Karpas-422 (cell line): ENCODE results near the gene CSRP2. TPM values are rescaled to one million over a fixed set of nuclear protein-coding genes. Genes with fewer than 3 reads are reported as not detected.

Experiments
- DNase-seq: peaks from one replicate; pipeline ENCODE4 v3.0.0-alpha.2; 2015
- H2AFZ ChIP-seq: fragments of 200-600 bp; sonication (generic); 2 replicates; pipeline ENCODE4 v1.6.1; 2014; ENCODE audit warnings: antibody characterized with exemption, low read length, mixed read lengths
- H3K27ac ChIP-seq: fragments of 200-600 bp; sonication (generic); 2 replicates; pipeline ENCODE4 v1.5.1; 2014; ENCODE audit warnings: mild to moderate bottlenecking, low read length, moderate library complexity
- H3K27me3 ChIP-seq: fragments of 200-600 bp; sonication (generic); 2 replicates; pipeline ENCODE4 v1.6.1; 2014; ENCODE audit warnings: low read length, mixed read lengths
- H3K36me3 ChIP-seq: fragments of 200-600 bp; sonication (generic); 2 replicates; pipeline ENCODE4 v1.6.1; 2014; ENCODE audit warnings: low read length, mixed read lengths; ENCODE audit not compliant: insufficient read depth
- H3K4me1 ChIP-seq: fragments of 200-600 bp; sonication (generic); 2 replicates; pipeline ENCODE4 v1.6.1; 2014; ENCODE audit warnings: mild to moderate bottlenecking, low read length, mixed read lengths
- H3K4me2 ChIP-seq: fragments of 200-600 bp; sonication (generic); 2 replicates; pipeline ENCODE4 v1.6.1; 2014; ENCODE audit warnings: low read length, low read depth, mild to moderate bottlenecking; ENCODE audit not compliant: poor library complexity, severe bottlenecking
- H3K4me3 ChIP-seq: fragments of 200-600 bp; sonication (generic); 2 replicates; pipeline ENCODE4 v1.5.1; 2014; ENCODE audit warnings: mild to moderate bottlenecking, antibody characterized with exemption, low read length, mixed read lengths
- H3K79me2 ChIP-seq: fragments of 200-600 bp; sonication (generic); 2 replicates; pipeline ENCODE4 v1.6.1; 2014; ENCODE audit warnings: mild to moderate bottlenecking, low read length, mixed read lengths
- H3K9ac ChIP-seq: fragments of 200-600 bp; sonication (generic); 2 replicates; pipeline ENCODE4 v1.6.0; 2014; ENCODE audit warnings: low read length
- H3K9me2 ChIP-seq: fragments of 200-600 bp; sonication (generic), shearing (Covaris generic); replicated peaks from 2 replicates; pipeline ENCODE4 v1.6.0; 2014; ENCODE audit warnings: mild to moderate bottlenecking, low read length, moderate library complexity; ENCODE audit not compliant: insufficient read depth
- H3K9me3 ChIP-seq: fragments of 300-700, 200-600 bp; sonication (generic); 2 replicates; pipeline ENCODE4 v1.6.1; 2014; ENCODE audit warnings: low read length, mixed read lengths
- H4K20me1 ChIP-seq: fragments of 200-600 bp; sonication (generic); 2 replicates; pipeline ENCODE4 v1.6.1; 2014; ENCODE audit warnings: mild to moderate bottlenecking, antibody characterized with exemption, low read length, low read depth; ENCODE audit not compliant: insufficient read depth
- total RNA-seq: library from RNA; depleted of rRNA; stranded (reverse); fragments of >200 nt; shearing (Covaris generic); gene quantifications from 2 replicates; pipeline ENCODE4 v1.2.3, GENCODE V29; 2014; ENCODE audit warnings: low replicate concordance; rRNA removed

Gene CSRP2
- not detected in 2 replicates for total RNA-seq

- peak within 1 kb of the TSS; percentile 57 for H3K9ac ChIP-seq
- H3K9me2 ChIP-seq, result no peaks in the 10 kb centered on the region
- H2AFZ ChIP-seq, result peak within 1 kb of the TSS; percentile 65
- H3K9me3 ChIP-seq, result no peaks in the 10 kb centered on the region
- H4K20me1 ChIP-seq, result no peaks in the 10 kb centered on the region
- DNase-seq, result peak; percentile 68
- H3K27ac ChIP-seq, result no peak within 1 kb of the TSS
- H3K79me2 ChIP-seq, result no peaks in the 10 kb centered on the region
- peaks cover 14% of the 10 kb centered on the region for H3K4me1 ChIP-seq
- H3K4me2 ChIP-seq, result peak within 1 kb of the TSS; percentile 77
- no peaks in the 10 kb centered on the region for H3K27me3 ChIP-seq
- no peaks in the 10 kb centered on the region for H3K36me3 ChIP-seq
- peak within 1 kb of the TSS; percentile 66 for H3K4me3 ChIP-seq
These were observed at the start of gene CSRP2 for GRCh38 chr12:76878899-76879709. CSRP2 (minus strand) TSS chr12:76879019; CDS start chr12:76866260, 12,759 bp downstream.

- Histone ChIP-seq H3K9me2 (no peaks in the 10 kb centered on the region), H3K4me2 (no peak overlapping the region), H3K79me2 (no peaks in the 10 kb centered on the region), H2AFZ (no peak overlapping the region), H3K4me3 (no peak overlapping the region), H3K36me3 (no peaks in the 10 kb centered on the region), H3K27me3 (no peaks in the 10 kb centered on the region), H3K4me1 (no peaks in the 10 kb centered on the region), H3K9ac (no peak overlapping the region), H3K9me3 (no peaks in the 10 kb centered on the region), H3K27ac (no peak overlapping the region), H4K20me1 (no peaks in the 10 kb centered on the region)
- DNase-seq, result peak; percentile 80
These were observed 48.5 kb upstream of the CSRP2 start for GRCh38 chr12:76927170-76927784.

- Histone ChIP-seq H3K4me1 (no peaks in the 10 kb centered on the region), H3K27ac (no peak overlapping the region), H3K9ac (no peak overlapping the region), H2AFZ (no peak overlapping the region), H3K9me3 (no peaks in the 10 kb centered on the region), H3K79me2 (no peaks in the 10 kb centered on the region), H3K4me3 (no peak overlapping the region), H3K9me2 (no peaks in the 10 kb centered on the region), H4K20me1 (no peaks in the 10 kb centered on the region), H3K27me3 (no peaks in the 10 kb centered on the region), H3K4me2 (no peak overlapping the region), H3K36me3 (no peaks in the 10 kb centered on the region)
- DNase-seq, result no peak
These were observed 46.3 kb upstream of the CSRP2 start for GRCh38 chr12:76925135-76925534.

GRCh38 chr12:76922866-76923265 is 44.0 kb upstream of the CSRP2 start:
- Histone ChIP-seq H4K20me1 (no peaks in the 10 kb centered on the region), H3K79me2 (no peaks in the 10 kb centered on the region), H3K4me1 (no peaks in the 10 kb centered on the region), H3K9me2 (no peaks in the 10 kb centered on the region), H3K27me3 (no peaks in the 10 kb centered on the region), H3K9ac (no peak overlapping the region), H3K4me3 (no peak overlapping the region), H3K4me2 (no peak overlapping the region), H3K27ac (no peak overlapping the region), H3K36me3 (no peaks in the 10 kb centered on the region), H3K9me3 (no peaks in the 10 kb centered on the region), H2AFZ (no peak overlapping the region)
- no peak for DNase-seq

GRCh38 chr12:76921891-76922664 is 43.3 kb upstream of the CSRP2 start:
- Histone ChIP-seq H3K9ac (no peak overlapping the region), H3K79me2 (no peaks in the 10 kb centered on the region), H3K36me3 (no peaks in the 10 kb centered on the region), H3K9me3 (no peaks in the 10 kb centered on the region), H4K20me1 (no peaks in the 10 kb centered on the region), H3K4me3 (no peak overlapping the region), H2AFZ (no peak overlapping the region), H3K4me2 (no peak overlapping the region), H3K4me1 (no peaks in the 10 kb centered on the region), H3K9me2 (no peaks in the 10 kb centered on the region), H3K27ac (no peak overlapping the region), H3K27me3 (no peaks in the 10 kb centered on the region)
- DNase-seq, result no peak

GRCh38 chr12:76921100-76921471 is 42.3 kb upstream of the CSRP2 start:
- Histone ChIP-seq H3K27ac (no peak overlapping the region), H3K79me2 (no peaks in the 10 kb centered on the region), H3K27me3 (no peaks in the 10 kb centered on the region), H3K9me3 (no peaks in the 10 kb centered on the region), H3K36me3 (no peaks in the 10 kb centered on the region), H3K4me2 (no peak overlapping the region), H2AFZ (peak overlapping the region; percentile 49; the same call in 1 of the 2 replicates), H4K20me1 (no peaks in the 10 kb centered on the region), H3K4me3 (no peak overlapping the region), H3K9me2 (no peaks in the 10 kb centered on the region), H3K9ac (no peak overlapping the region), H3K4me1 (no peaks in the 10 kb centered on the region)
- DNase-seq, result no peak

- no peaks in the 10 kb centered on the region for H3K79me2 ChIP-seq
- peak overlapping the region; percentile 49; the same call in 1 of the 2 replicates for H2AFZ ChIP-seq
- H3K27ac ChIP-seq, result no peak overlapping the region
- no peak overlapping the region for H3K9ac ChIP-seq
- H3K36me3 ChIP-seq, result no peaks in the 10 kb centered on the region
- no peaks in the 10 kb centered on the region for H3K27me3 ChIP-seq
- no peak overlapping the region for H3K4me3 ChIP-seq
- no peaks in the 10 kb centered on the region for H3K9me2 ChIP-seq
- H3K9me3 ChIP-seq, result no peaks in the 10 kb centered on the region
- H4K20me1 ChIP-seq, result no peaks in the 10 kb centered on the region
- H3K4me2 ChIP-seq, result no peak overlapping the region
- DNase-seq, result no peak
- no peaks in the 10 kb centered on the region for H3K4me1 ChIP-seq
These were observed 41.6 kb upstream of the CSRP2 start for GRCh38 chr12:76920172-76921099.
